Esophagus squamous epithelium (tissue), 5 donors: ENCODE results near the gene EPB41L4A. TPM values are rescaled to one million over a fixed set of nuclear protein-coding genes. Genes with fewer than 3 reads are reported as not detected.
"Not testable (repeated sequence)": the region's sequence is repeated elsewhere in the genome, so short reads cannot be mapped to it uniquely, and the experiment has no call there.

ENCODE experiments used
- DNase-seq: peaks from one replicate; lab custom pipeline; 2025; lab: John Stamatoyannopoulos, UW
- H3K27ac ChIP-seq, 4 donors: fragments of 200-600 bp; sonication (generic); one replicate each; pipeline ENCODE4 v1.5.1; 2016 to 2019; ENCODE audit warnings: mild to moderate bottlenecking in 1 of 4
- H3K27me3 ChIP-seq, 4 donors: fragments of 200-600 bp; sonication (generic); 1 replicate in 3 of 4; 2 replicates in 1 of 4; pipeline versions ENCODE4 v1.5.1 to v1.6.0; 2017 to 2021; ENCODE audit warnings: antibody characterized with exemption in 1 of 4
- H3K36me3 ChIP-seq, 3 donors: fragments of 200-600 bp; sonication (generic); one replicate each; pipeline ENCODE4 v1.5.1; 2016 to 2019
- H3K4me1 ChIP-seq, 3 donors: fragments of 200-600 bp; sonication (generic); one replicate each; pipeline ENCODE4 v1.5.1; 2017 to 2019
- H3K4me3 ChIP-seq, 4 donors: fragments of 200-600 bp; sonication (generic); 1 replicate in 3 of 4; 2 replicates in 1 of 4; pipeline ENCODE4 v1.5.1; 2016 to 2019; ENCODE audit warnings: mild to moderate bottlenecking in 2 of 4, moderate library complexity in 1 of 4
- H3K9me3 ChIP-seq, 3 donors: fragments of 200-600 bp; sonication (generic); one replicate each; pipeline ENCODE4 v1.5.1; 2016 to 2019
- POLR2A ChIP-seq, 4 donors: fragments of 450-650 bp; IDR thresholded peaks; one replicate each; pipeline ENCODE4 v1.6.1; 2017; ENCODE audit warnings: antibody characterized with exemption in 4 of 4, mild to moderate bottlenecking in 4 of 4, moderate library complexity in 3 of 4
- WGBS, 2 donors: methylation state at CpG; one replicate each; pipeline ENCODE4 v1.1.5; 2018; 5-methylcytosine and 5-hydroxymethylcytosine counted together
- intact Hi-C: fragments of 100-400 bp; cut with DNase I; formaldehyde crosslinking; loops from one replicate; pipeline ENCODE4 v1.15.0; 2022
- total RNA-seq, 4 donors: library from RNA; depleted of rRNA; stranded (reverse); fragments of >200 nt; gene quantifications; one replicate each; pipeline ENCODE4 v1.1.0, GENCODE V29; 2016
- TF ChIP-seq, protein P1 (sequence below), 6 experiments: fragments of 450-650 bp in 4 of 6; fragments of 200-600 bp in 2 of 6; sonication (generic) in 2 of 6; IDR thresholded peaks; one replicate each; pipeline ENCODE4 v1.5.1; 2016 to 2019; ENCODE audit warnings: antibody characterized with exemption in 6 of 6, mild to moderate bottlenecking in 4 of 6, moderate library complexity in 4 of 6
- donor health status: DM: yes; HTN: yes; CAD: no.

The EPB41L4A gene, protein sequence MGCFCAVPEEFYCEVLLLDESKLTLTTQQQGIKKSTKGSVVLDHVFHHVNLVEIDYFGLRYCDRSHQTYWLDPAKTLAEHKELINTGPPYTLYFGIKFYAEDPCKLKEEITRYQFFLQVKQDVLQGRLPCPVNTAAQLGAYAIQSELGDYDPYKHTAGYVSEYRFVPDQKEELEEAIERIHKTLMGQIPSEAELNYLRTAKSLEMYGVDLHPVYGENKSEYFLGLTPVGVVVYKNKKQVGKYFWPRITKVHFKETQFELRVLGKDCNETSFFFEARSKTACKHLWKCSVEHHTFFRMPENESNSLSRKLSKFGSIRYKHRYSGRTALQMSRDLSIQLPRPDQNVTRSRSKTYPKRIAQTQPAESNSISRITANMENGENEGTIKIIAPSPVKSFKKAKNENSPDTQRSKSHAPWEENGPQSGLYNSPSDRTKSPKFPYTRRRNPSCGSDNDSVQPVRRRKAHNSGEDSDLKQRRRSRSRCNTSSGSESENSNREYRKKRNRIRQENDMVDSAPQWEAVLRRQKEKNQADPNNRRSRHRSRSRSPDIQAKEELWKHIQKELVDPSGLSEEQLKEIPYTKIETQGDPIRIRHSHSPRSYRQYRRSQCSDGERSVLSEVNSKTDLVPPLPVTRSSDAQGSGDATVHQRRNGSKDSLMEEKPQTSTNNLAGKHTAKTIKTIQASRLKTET
- 10 to 100 TPM; 18.9 to 25.9 (median 20.7) TPM for total RNA-seq

DNA sequence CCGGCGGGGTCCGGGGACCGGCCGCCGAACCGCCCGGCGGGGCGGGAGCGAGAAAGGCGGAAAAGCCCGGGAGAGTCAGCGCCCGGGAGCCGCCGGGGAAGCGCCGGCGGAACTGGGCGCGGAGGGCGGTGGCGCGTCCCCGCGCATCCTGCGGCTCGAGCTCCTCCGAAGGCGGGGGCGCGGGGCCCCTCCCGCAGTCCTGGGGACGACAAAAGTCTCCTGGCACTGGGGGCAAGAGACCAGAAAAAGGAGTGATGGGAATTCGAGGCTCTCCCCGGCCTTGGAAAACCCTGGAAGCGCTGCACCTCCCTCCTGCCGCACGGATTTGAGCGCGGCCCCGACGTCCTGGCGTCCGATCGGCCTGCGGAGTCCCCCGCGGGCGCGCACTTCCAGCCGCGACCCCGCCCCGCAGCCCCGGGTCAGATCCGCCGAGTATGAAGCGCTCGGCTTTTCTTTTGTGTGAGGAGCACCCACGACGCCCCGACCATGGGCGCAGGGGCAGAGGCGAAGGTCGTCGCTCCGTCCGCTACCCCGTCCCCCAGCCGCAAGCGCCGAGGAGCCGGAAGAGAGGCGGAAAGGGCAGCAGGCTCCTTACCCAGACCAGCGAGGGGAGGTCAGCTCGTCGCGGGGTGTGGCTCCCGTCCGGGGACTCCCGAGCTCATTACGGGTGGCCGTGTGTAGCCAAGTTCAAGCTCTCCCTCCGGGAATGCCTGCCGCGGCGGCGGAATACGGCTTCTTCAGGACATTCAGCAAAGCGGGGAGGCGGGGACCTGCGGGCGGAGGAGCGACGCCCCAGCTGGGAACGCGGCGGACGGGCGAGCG, at the start of gene EPB41L4A:
Gene EPB41L4A, minus strand, starts transcription at position 114 of the 822 bp plus-strand sequence. CDS start 238 bp downstream, outside the sequence.
- Histone ChIP-seq H3K9me3 (no peaks in the 10 kb centered on the region), H3K36me3 (no peaks in the 10 kb centered on the region), H3K27me3 (peaks cover 0 to 17% (median 0%) of the 10 kb centered on the region in 4 donors), H3K4me3 (peak within 1 kb of the TSS; percentile 71 to 93 (median 85)), H3K27ac (peak within 1 kb of the TSS; percentile 86 to 94 (median 90)), H3K4me1 (peaks cover 0 to 29% (median 3%) of the 10 kb centered on the region in 3 donors)
- intact Hi-C loops: no loop called here
- 0% methylated on average over 1 of the region's 103 CpGs; no CpG with 5 or more reads in 1 of the 2 donors for WGBS, 2 donors
- TF ChIP-seq POLR2A (IDR thresholded peaks at IDR 0.05): peak in 1 of 4 donors; percentile 29
- TF ChIP-seq, protein P1, sequence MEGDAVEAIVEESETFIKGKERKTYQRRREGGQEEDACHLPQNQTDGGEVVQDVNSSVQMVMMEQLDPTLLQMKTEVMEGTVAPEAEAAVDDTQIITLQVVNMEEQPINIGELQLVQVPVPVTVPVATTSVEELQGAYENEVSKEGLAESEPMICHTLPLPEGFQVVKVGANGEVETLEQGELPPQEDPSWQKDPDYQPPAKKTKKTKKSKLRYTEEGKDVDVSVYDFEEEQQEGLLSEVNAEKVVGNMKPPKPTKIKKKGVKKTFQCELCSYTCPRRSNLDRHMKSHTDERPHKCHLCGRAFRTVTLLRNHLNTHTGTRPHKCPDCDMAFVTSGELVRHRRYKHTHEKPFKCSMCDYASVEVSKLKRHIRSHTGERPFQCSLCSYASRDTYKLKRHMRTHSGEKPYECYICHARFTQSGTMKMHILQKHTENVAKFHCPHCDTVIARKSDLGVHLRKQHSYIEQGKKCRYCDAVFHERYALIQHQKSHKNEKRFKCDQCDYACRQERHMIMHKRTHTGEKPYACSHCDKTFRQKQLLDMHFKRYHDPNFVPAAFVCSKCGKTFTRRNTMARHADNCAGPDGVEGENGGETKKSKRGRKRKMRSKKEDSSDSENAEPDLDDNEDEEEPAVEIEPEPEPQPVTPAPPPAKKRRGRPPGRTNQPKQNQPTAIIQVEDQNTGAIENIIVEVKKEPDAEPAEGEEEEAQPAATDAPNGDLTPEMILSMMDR (IDR thresholded peaks at IDR 0.05): no peak
- no peak for DNase-seq

DNA sequence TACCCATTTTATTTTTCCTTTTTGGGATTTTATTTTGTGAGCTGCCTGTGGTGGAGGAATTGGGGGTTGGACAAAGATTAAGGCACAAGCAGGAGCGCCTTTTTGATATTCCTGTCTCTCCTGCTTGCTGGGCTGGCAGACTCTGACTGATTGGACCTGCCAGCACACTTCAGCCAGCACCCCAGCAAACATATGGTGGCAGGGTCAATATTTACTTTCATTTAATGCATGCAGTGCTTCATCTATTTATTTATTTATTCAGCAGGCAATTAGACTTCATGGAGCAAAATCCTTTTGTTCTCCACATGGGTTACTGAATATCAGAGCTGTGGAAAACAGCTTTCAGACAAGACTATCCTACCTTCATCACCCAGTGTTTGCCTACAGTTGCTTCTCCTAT, 48.4 kb upstream of the EPB41L4A start:
- no peak overlapping the region for H3K27ac ChIP-seq
- no peaks in the 10 kb centered on the region for H3K4me1 ChIP-seq
- 56 to 58% methylated on average over 1 of the region's 1 CpG for WGBS, 2 donors
- no peaks in the 10 kb centered on the region for H3K9me3 ChIP-seq
- H3K4me3 ChIP-seq: no peak overlapping the region
- TF ChIP-seq, protein P1 (IDR thresholded peaks at IDR 0.05): no peak
- no peak for TF ChIP-seq POLR2A (IDR thresholded peaks at IDR 0.05)
- intact Hi-C loops: no loop called here
- DNase-seq: no peak
- no peaks in the 10 kb centered on the region for H3K36me3 ChIP-seq
- no peaks in the 10 kb centered on the region for H3K27me3 ChIP-seq

DNA sequence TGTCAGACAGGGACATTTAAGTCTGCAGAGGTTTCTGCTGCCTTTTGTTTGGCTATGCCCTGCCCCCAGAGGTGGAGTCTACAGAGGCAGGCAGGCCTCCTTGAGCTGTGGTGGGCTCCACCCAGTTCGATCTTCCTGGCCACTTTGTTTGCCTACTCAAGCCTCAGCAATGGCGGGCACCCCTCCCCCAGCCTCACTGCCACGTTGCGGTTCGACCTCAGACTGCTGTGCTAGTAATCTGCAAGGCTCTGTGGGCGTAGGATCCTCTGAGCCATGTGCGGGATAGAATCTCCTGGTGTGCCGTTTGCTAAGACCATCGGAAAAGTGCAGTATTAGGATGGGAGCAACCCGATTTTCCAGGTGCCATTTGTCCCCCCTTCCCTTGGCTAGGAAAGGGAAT, 47.2 kb upstream of the EPB41L4A start:
- intact Hi-C loops, H3K4me3 ChIP-seq, H3K27ac ChIP-seq, H3K27me3 ChIP-seq, H3K4me1 ChIP-seq, DNase-seq, H3K36me3 ChIP-seq, H3K9me3 ChIP-seq: not testable (repeated sequence)
- 91% methylated on average over 4 of the region's 10 CpGs; no CpG with 5 or more reads in 1 of the 2 donors for WGBS, 2 donors

DNA sequence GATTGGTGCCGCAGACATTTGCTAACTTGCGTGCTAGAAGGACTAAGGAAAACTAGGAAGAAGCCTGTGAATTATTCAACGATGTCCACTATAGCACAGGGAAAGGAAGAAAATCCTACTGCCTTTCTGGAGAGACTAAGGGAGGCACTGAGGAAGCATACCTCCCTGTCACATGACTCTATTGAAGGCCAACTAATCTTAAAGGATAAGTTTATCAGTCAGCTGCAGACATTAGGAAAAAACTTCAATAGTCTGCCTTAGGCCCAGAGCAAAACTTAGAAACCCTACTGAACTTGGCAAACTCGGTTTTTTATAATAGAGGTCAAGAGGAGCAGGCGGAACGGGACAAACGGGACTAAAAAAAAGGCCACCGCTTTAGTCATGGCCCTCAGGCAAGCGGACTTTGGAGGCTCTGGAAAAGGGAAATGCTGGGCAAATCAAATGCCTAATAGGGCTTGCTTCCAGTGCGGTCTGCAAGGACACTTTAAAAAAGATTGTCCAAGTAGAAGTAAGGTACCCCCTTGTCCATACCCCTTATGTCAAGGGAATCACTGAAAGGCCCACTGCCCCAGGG, 28.2 kb upstream of the EPB41L4A start:
- H3K27me3 ChIP-seq, H3K4me3 ChIP-seq, DNase-seq, intact Hi-C loops, H3K36me3 ChIP-seq, H3K27ac ChIP-seq, H3K9me3 ChIP-seq: not testable (repeated sequence)
- WGBS, 2 donors: 84% methylated on average over 10 of the region's 10 CpGs
- H3K4me1 ChIP-seq: peaks cover 0 to 12% (median 0%) of the 10 kb centered on the region in 3 donors

DNA sequence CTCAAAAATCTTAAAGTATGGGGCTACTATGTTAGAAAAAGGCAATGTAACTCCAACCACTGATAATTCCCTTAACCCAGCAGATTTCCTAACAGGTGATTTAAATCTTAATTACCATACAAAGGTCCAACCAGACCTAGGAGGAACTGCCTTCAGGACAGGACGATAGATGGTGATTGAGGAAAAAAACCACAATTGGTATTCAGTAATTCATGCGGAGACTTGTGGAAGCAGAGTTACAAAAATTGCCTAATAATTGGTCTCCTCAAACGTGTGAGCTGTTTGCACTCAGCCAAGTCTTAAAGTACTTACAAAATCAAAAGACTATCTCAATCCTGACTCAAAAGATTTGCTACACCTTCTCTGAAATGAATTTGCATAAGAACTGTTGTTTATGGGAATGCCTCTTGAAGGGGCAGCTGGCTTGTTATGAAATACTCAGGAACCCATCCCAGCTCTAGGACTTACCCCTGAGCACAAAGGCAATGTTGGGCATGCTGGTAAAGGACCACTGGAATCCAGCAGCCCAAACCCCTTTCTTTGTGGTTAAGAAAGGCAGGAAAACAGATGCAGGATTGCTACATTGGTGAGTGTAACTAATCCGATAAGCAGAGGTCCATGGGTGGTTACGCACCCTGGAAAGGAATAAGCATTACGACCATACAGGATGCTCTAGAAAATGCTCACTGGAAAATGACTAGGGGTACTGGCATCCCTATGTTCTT, 26.7 kb upstream of the EPB41L4A start:
- Histone ChIP-seq H3K27me3 (no peaks in the 10 kb centered on the region), H3K27ac (no peak overlapping the region), H3K4me1 (peaks cover 0 to 12% (median 0%) of the 10 kb centered on the region in 3 donors), H3K9me3 (peaks cover 0 to 3% (median 0%) of the 10 kb centered on the region in 3 donors), H3K36me3 (no peaks in the 10 kb centered on the region), H3K4me3 (no peak overlapping the region)
- no peak for DNase-seq
- intact Hi-C loops: no loop called here
- TF ChIP-seq, protein P1 (IDR thresholded peaks at IDR 0.05): no peak
- TF ChIP-seq POLR2A (IDR thresholded peaks at IDR 0.05): no peak
- 56 to 57% methylated on average over 6 of the region's 6 CpGs for whole genome bisulfite sequencing, 2 donors

DNA sequence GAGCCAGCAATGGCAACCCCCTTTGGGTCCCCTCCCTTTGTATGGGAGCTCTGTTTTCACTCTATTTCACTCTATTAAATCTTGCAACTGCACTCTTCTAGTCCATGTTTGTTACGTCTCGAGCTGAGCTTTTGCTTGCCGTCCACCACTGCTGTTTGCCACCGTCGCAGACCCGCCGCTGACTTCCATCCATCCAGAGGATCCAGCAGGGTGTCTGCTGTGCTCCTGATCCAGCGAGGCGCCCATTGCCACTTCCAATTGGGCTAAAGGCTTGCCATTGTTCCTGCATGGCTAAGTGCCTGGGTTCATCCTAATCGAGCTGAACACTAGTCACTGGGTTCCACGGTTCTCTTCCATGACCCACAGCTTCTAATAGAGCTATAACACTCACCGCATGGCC, 24.9 kb upstream of the EPB41L4A start:
- H3K4me3 ChIP-seq, H3K27ac ChIP-seq, H3K27me3 ChIP-seq, H3K36me3 ChIP-seq, DNase-seq, H3K9me3 ChIP-seq, intact Hi-C loops: not testable (repeated sequence)
- WGBS, 2 donors: 93 to 95% methylated on average over 6 to 10 of the region's 12 CpGs
- H3K4me1 ChIP-seq: peaks cover 0 to 12% (median 0%) of the 10 kb centered on the region in 3 donors
